ENCODE measurements around the gene CHAC1. TPM values are rescaled to one million over a fixed set of nuclear protein-coding genes. Genes with fewer than 3 reads are reported as not detected.
"Not testable (repeated sequence)": the region's sequence is repeated elsewhere in the genome, so short reads cannot be mapped to it uniquely, and the experiment has no call there.

The CHAC1 gene
- total RNA-seq, 2 donors from 2014 or later: 6.8 to 9.0 TPM

DNA sequence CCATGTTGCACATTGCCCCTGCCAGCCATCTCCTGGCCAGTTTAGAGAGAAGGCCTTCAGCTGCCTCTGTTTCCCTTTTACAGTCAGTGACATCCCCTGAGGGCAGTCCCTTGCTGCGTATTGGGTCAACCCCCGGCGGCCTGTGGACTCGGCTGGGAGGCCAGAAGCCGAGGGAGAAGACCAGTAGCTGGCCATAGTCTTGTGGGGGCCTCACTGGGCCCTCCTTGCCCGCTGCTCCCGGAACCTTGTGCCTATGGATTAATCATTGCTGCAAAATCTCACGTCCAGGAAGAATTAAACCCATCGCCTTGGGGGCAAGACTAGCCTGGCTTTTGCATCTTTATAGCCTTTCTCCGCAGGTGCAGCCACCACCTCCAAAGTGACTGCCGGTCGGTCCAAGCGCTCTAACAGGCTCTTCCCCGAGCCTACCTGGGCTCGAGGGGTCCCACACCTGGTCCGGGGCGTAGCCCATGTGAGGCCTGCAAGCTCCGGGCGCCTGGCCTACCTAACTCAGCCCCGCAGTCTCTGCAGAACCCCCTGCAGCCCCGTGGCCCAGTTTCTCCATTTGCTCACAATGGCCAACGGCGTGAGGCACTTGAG is 870 bp upstream of the CHAC1 start:
- peaks cover 26% of the 10 kb centered on the region for H3K4me1 Mint-ChIP-seq
- 43% methylated on average over 16 to 23 of the region's 23 CpGs for WGBS, 2 experiments (ENCODE audit: insufficient coverage in 1 of 2, insufficient read length in 1 of 2)
- TF ChIP-seq, protein P1, sequence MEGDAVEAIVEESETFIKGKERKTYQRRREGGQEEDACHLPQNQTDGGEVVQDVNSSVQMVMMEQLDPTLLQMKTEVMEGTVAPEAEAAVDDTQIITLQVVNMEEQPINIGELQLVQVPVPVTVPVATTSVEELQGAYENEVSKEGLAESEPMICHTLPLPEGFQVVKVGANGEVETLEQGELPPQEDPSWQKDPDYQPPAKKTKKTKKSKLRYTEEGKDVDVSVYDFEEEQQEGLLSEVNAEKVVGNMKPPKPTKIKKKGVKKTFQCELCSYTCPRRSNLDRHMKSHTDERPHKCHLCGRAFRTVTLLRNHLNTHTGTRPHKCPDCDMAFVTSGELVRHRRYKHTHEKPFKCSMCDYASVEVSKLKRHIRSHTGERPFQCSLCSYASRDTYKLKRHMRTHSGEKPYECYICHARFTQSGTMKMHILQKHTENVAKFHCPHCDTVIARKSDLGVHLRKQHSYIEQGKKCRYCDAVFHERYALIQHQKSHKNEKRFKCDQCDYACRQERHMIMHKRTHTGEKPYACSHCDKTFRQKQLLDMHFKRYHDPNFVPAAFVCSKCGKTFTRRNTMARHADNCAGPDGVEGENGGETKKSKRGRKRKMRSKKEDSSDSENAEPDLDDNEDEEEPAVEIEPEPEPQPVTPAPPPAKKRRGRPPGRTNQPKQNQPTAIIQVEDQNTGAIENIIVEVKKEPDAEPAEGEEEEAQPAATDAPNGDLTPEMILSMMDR (conservative IDR thresholded peaks at IDR 0.05): no peak
- Histone ChIP-seq H3K36me3 (ENCODE audit: control insufficient read depth, insufficient read depth, low read length) (no peaks in the 10 kb centered on the region), H3K27ac (ENCODE audit: low read depth, low read length) (peak overlapping the region; percentile 90), H3K9ac (ENCODE audit: extremely low read depth, low read length, poor library complexity, severe bottlenecking) (peak overlapping the region; percentile 90), H3K4me1 (ENCODE audit: control insufficient read depth, insufficient read depth, low read length) (no peaks in the 10 kb centered on the region), H3K9me3 (ENCODE audit: control insufficient read depth, low read length) (no peaks in the 10 kb centered on the region), H3K4me3 (ENCODE audit: low read length) (peak overlapping the region; percentile 90), H3K27me3 (ENCODE audit: control insufficient read depth, insufficient read depth, low read length, poor library complexity, severe bottlenecking) (no peaks in the 10 kb centered on the region)
- peaks cover 42% of the 10 kb centered on the region for H3K27me3 Mint-ChIP-seq (ENCODE audit: insufficient read depth)
- peak overlapping the region; percentile 95 for H3K27ac Mint-ChIP-seq
- peak; percentile 52 for DNase-seq
- H3K4me3 Mint-ChIP-seq: peak overlapping the region; percentile 77
- no peaks in the 10 kb centered on the region for H3K9me3 Mint-ChIP-seq
- peaks cover 2% of the 10 kb centered on the region for H3K36me3 Mint-ChIP-seq (ENCODE audit: low read depth)

DNA sequence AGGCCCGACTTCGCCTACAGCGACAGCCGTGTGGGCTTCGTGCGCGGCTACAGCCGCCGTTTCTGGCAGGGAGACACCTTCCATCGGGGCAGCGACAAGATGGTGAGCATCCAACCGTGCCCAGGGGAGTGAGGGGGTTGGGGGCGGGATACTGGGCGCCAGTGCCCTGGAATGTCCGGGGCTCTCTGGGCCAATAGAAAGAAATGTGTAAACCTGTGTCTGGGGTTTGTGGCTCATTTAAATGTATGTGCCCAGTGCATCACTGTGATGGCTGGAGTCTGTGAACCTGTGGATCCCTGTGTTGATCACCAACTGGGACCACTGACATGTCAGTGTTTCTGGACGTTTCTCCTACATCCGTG is 423 bp downstream of the CHAC1 start:
- peaks cover 33% of the 10 kb centered on the region for H3K27me3 Mint-ChIP-seq (ENCODE audit: insufficient read depth)
- peak overlapping the region; percentile 90 for H3K27ac ChIP-seq (ENCODE audit: low read depth, low read length)
- peaks cover 18% of the 10 kb centered on the region for H3K4me1 Mint-ChIP-seq
- no peaks in the 10 kb centered on the region for H3K36me3 ChIP-seq (ENCODE audit: control insufficient read depth, insufficient read depth, low read length)
- TF ChIP-seq, protein P1 (conservative IDR thresholded peaks at IDR 0.05): no peak
- H3K9me3 Mint-ChIP-seq: no peaks in the 10 kb centered on the region
- H3K4me1 ChIP-seq (ENCODE audit: control insufficient read depth, insufficient read depth, low read length): no peaks in the 10 kb centered on the region
- H3K36me3 Mint-ChIP-seq (ENCODE audit: low read depth): peaks cover 2% of the 10 kb centered on the region
- peak overlapping the region; percentile 91 for H3K27ac Mint-ChIP-seq
- no peaks in the 10 kb centered on the region for H3K27me3 ChIP-seq (ENCODE audit: control insufficient read depth, insufficient read depth, low read length, poor library complexity, severe bottlenecking)
- DNase-seq: no peak
- H3K4me3 Mint-ChIP-seq: peak overlapping the region; percentile 77
- H3K9ac ChIP-seq (ENCODE audit: extremely low read depth, low read length, poor library complexity, severe bottlenecking): peak overlapping the region; percentile 90
- peak overlapping the region; percentile 90 for H3K4me3 ChIP-seq (ENCODE audit: low read length)
- 0 to 4% methylated on average over 12 to 17 of the region's 17 CpGs for WGBS, 2 experiments (ENCODE audit: insufficient coverage in 1 of 2, insufficient read length in 1 of 2)
- H3K9me3 ChIP-seq (ENCODE audit: control insufficient read depth, low read length): no peaks in the 10 kb centered on the region

DNA sequence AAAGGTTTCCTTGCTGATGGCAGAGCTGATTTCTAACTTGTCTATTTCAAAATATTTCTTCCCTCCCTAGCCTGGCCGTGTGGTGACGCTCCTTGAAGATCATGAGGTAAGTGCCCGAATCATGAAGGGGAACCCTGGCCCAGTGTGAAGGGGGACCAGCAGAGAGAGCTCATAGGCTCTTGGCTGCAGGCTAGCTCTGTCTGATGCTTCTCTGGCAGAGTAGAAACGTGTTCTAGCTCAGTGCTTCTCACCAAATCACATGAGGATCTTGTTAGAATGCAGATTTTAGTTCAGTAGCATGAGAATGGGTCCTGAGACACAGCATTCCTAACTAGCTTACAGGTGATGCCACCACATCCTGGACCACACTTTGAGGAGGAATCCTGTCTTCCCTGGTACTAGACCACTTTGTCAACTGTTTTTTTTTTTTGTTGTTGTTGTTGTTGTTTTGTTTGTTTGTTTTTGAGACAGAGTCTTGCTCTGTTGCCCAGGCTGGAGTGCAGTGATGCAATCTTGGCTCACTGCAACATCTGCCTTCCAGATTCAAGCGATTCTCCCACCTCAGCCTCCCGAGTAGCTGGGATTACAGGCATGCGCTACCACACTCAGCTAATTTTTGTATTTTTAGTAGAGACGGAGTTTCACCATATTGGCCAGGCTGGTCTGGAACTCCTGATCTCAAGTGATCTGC is 1.0 kb downstream of the CHAC1 start:
- Mint-ChIP-seq H3K27me3 (ENCODE audit: insufficient read depth) (peaks cover 30% of the 10 kb centered on the region), H3K4me1 (peaks cover 12% of the 10 kb centered on the region), H3K27ac (peak overlapping the region; percentile 48), H3K4me3 (peak overlapping the region; percentile 77)
- not testable (repeated sequence) for H3K36me3 Mint-ChIP-seq (ENCODE audit: low read depth); DNase-seq; H3K27me3 ChIP-seq (ENCODE audit: control insufficient read depth, insufficient read depth, low read length, poor library complexity, severe bottlenecking); H3K9me3 ChIP-seq (ENCODE audit: control insufficient read depth, low read length); H3K4me1 ChIP-seq (ENCODE audit: control insufficient read depth, insufficient read depth, low read length); H3K9me3 Mint-ChIP-seq; H3K36me3 ChIP-seq (ENCODE audit: control insufficient read depth, insufficient read depth, low read length); H3K27ac ChIP-seq (ENCODE audit: low read depth, low read length)
- Histone ChIP-seq H3K9ac (ENCODE audit: extremely low read depth, low read length, poor library complexity, severe bottlenecking) (peak overlapping the region; percentile 90), H3K4me3 (ENCODE audit: low read length) (peak overlapping the region; percentile 90)
- WGBS, 2 experiments (ENCODE audit: insufficient coverage in 1 of 2, insufficient read length in 1 of 2): 75 to 83% methylated on average over 7 to 8 of the region's 8 CpGs

Measured in endodermal cell (in vitro differentiated cells).